RKO (cell line): ENCODE results near the gene WNT7B.

Experiments
- DNase-seq: peaks from one replicate; pipeline ENCODE4 v3.0.0-alpha.2; 2016; ENCODE audit warnings: low spot score

Gene WNT7B

DNA sequence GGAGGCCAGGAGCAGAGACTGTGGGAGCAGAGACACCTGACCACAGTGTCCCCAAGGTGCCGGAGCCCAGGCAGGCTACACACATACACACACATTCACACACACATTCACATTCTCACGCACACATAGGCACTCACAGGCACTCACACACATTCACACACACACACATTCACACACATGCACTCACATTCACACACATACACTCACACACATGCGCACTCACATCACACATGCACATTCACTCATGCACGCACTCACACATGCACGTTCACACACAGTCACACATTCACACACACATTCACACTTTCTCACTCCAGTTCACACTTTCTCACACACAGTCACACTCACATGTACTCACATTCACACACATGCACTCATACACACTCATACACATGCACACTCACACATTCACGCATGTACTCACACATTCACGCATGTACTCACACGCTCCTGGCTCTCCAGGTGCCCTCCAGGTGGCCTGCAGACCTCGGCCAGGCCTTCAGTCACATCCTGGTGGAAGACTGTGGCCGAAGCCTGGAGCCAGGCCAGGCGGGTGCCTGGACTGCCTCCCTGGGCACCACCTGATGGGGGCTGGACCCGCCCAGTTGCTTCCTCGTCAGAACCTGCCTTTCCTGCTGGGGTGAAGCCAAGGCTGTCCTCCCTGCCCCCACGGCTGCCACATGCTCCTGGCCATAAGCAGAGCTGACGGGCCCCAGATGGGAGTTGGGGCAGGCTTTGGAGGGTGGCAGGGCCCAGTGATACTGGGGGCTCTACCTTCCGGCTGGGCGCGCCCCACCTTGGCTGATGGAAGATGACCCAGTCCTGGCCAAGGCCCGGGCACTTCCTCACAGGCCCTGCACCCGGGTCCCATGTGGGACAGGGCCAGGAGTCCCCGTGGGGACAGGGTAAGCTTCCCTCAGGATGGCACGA lies 89.5 kb downstream of the WNT7B start:
- no peak for DNase-seq

DNA sequence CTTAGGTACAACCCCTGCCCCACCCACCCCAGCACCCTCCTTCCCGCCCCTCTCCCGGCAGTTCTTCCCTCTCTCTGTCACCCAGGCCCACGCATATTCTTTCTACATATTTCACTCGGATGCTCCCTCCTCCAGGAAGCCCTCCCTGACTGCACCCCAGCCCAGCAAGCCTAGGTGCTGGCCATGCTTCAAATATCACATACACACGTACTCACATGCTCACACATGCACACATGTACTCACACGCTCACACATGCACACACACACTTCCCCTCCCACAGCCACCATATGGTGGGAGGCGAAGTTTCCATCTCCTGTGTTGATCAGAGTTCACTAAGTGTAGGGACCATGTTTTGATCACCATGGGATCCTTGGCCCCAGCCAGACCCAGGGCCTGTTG lies 90.4 kb downstream of the WNT7B start:
- DNase-seq: no peak

DNA sequence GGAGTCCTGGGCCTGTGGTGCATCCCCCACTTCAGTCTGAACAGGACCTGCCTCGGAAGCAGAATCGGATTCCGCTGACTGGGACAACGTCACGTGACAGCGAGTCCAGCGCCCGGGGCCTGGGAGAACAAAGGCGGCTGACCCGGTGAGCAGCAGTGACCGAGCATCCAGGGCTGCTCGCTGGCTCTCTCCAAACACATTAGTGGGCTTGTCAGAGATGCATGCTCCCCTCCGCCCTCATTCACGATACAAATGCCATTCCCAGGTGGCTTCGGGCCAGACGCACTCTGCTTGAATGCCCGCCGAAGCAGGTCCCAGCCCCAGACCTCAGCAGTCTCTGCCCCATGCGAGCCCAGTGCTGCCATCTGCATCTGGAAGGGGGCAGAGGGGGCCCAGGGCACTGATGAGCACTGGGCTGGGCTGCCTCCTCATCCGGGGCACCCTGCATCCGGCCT lies 91.0 kb downstream of the WNT7B start:
- DNase-seq: no peak

DNA sequence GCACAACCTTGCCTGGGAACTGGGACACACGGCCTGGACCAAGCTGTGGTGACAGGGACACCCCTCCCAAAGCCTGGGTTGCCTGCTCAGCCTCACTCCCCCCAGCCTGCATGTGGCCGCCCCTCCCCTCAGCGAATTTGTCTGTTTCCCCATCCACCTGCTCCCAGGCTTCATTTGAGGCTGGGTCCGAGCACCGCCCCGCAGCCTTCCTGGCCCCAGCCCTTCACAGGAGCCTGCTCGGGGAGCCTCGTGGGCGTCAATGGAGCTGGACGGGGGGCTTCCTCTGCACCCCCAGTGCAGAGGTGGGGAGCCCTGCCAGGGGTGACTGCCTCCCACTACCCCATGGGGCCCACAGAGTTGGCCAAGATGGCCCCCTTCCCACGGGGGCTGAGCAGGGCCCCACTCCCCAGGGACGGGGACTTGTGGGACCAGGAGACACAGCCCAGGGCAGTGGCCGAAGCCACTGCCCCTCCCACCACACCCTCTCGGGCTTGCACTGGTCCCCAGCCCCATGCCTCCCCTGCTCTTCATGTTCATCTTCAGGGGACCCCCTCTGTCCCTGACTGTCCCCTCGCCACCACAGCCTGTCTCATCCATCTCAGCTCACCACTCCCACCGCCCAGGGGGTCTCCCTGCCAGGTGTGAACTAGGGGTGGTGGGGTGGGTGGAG lies 91.7 kb downstream of the WNT7B start:
- no peak for DNase-seq

DNA sequence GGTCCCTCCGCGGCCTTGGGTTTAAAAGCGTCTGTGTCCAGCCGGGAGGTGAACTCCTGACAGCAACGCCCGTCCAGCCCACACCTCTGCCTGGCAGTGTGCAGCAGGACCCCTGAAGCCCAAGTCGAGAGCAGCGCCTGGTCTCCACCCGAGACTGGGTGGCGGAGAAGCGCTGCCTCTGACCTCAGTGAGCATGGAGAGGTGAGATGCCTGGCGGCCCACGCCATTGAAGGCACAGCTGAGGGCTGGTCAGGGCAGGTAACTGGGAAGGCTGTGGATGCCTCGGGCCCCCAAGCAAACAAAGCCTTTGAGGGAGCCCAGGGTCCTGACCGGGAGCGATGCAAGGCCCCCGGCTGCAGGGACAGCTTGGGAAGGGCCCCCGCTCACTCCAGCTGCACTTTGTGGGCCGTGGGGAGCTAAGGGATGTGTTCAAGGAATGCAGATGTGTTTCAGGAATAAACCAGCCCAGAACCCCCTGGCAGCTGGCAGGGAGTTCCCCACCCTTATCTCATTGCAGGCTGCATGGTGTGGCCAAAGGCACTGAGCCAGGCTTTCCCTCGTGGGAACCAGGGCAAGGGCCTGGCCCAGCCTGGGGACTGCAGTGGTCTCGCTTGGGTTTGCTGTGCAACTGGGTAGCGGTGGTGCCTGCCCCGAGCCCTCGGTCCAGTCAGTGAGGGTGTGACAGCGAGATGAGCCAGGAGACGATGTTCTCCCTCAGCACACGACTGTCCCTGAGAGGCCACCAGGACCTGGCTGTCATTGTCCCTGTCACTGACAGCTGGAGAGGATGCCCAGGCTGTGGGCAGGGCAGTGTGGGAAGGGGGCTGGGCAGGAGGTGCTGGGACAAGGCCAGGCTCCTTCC lies 92.5 kb downstream of the WNT7B start:
- DNase-seq: no peak

DNA sequence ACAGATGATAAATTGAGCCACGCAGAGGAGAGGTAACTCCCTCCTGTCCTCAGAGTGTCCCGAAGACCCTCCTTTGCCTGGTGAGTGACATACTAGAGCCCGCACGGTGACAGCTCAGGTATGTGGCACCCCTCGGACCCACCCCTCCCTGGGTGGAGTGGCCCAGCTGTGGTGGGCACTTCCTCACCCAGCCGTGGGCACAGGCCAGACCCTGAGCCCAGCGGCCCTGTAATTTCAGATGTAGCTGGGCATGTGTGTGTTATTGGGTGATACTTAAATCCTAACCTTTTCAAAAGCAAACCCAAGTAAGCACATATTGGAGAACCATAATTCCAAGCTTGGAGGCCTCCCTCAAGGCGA lies 93.2 kb downstream of the WNT7B start:
- no peak for DNase-seq

DNA sequence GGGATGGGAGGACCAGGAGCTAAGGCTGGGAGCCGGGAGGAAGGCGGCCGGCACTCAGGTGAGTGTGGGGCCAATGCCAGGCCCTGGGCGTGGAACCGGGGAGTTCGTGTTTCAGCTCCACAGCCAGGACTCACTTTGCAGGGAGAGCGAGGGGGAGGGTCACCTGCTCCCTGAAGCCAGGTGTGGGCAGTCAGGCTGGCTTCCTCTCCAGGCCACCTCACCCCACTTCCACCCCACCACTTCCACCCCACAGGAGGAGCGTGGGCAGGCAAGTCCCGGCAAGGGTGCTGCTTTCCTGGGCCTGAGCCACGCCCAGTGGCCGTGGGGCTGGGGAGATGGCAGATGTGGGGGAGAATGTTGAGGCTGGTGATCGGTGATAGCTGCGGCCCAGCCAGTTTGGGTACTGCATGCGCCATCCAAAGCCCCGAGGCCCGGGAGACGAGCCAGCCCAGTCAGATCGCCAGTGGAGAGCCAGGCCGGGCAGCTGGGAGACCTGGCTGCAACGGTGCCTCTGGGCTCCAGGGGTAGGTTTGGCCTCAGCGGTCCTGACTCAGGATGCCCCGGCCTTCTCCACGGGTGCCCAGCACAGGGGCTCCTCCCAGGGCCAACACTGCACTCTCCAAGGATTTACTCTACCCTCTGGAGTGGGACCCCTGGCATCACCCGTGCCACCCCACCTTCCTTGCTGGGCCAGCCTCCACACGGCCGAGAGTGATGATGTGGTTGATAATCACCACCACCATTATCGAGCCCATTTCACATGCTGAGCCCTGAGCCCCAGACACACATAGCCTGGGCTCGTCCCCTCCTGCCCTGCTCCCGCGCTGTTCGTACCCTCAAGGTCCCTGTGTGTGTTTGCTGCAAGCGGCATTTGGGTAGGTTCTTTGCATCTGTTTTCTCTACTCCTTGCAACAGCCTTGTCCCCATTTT lies 93.8 kb downstream of the WNT7B start:
- DNase-seq: no peak

DNA sequence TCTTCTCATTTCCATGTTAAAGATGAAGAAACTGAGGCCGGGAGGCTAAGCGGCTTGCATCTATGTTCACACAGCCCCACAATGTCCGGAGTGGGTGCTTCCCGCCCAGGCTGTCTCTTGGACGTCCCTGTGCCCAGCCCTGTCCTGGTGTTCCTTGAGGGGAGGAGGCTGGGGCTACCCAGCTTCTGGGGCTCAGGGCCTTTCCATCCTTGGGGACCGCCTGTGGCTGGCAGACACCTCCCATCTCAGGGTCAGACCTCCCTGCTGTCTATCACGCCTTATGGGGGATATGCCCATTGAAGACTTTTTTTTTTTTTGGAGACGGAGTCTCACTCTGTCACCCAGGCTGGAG lies 95.5 kb downstream of the WNT7B start:
- no peak for DNase-seq

DNA sequence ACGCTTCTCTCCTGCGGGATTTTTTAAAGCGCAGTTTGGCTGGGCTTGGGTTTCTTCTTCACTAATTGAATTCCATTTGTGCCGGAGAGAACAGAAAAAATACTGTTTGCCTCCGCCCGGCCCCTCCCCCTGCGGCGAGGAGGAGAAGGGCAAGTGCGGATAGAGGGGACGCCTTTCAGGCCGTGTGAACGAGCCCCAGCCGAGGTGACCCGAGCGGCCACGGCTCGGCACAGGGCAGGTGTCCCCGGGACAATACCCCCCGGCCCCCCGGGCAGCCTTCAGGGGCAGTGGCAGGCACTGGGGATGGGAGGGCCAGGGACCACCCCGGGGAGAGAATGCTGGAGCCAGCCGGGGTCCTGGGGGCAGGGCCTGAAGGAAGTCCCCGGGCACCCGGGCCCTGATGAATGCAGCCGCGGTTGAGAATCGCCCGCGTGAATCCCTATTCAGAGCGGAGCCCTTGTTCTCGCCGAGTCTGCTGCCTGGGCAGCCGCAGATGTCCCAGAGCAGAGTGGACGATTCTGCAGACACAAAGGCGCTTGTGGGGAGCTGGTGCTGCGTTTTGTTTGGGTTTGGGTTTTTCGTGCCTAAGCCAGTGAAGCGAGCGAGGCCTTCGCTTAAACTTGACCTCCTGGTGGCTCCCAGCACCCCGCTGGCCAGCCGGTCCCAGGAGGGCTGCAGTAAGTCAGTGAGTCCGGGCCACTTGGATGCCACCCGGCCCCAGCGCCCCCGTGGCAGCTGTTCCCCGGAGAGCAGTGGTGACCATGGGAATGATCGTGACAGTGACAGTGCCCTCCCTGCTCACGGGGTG lies 96.0 kb downstream of the WNT7B start:
- DNase-seq: no peak

DNA sequence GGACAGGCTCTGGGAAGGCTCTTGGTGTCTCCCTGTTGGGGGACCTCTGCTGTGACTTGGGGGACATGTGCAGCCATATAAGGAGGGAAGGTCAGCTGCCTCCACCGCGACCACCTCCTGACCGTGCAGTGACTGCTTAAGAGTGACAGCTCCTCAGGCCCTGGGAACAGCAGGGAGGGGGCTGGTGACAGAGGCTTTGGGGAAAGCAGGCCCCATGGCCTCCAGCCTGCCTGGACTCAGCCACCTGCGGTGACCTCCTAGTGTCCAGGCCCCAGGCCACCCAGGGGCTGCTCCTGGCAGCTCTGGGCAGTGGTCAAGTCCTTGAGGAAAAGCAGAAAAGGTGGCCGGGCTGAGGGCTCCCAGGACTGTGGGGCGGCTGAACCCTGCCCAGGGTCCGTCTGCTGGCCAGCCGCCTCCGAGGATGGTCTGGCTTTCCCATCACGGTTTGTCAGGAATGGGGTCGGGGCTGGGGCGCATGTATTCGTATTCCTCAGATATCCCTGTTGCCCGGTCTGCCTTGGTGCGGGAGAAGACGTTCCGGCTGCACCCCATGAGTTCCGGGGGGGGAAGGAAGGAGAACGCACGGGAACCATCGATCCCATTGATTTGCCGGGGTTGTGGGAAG lies 96.8 kb downstream of the WNT7B start:
- DNase-seq: no peak

DNA sequence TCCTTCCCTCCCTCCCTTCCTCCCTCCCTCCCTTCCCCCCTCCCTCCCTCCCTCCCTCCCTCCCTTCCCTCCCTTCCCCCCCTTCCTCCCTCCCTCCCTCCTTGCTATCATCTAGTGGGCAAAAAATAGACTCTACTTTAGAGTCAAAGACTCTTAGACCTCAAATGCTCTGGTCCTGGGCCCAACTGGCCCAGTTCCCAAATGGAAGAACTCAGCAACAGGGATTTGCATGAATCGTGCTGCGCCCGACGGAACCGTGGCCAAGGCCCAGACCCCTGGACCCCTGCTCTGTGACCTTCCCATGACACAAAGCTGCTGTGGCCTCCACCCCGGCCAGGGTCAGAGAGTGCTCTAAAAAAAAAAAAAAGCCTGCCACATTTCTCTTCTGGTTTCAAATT lies 97.4 kb downstream of the WNT7B start:
- DNase-seq: no peak

DNA sequence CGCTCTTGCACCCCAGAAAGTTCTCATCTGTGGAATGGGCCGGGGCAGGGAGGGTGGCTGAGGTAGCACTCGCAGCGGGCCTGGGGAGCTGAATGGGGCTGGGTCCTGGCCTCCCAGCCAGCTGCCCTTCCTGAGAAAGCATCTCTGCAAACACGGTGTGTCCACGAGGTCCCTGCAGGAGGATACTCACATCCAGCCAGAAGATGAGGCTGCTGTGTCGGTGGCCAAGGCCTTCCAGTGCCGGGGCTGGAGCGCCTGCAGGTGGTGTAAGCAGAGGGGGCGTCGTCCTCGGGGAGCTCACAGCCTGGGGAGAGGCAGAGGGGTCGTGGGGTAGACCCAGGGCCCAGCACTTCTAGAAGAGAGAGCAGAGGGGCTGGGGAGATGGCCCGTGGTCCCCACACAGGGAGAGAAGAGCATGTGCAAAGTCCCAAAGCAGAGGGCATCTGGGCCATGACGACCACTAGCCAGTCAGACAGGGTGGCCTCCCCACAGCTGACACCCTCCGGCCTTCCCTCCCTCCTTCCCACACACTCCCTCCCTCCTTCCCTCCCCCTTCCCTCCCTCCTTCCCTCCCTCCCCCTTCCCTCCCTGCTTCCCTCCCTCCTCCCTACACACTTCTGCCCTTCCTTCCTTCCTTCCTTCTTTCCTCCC lies 97.9 kb downstream of the WNT7B start:
- no peak for DNase-seq

DNA sequence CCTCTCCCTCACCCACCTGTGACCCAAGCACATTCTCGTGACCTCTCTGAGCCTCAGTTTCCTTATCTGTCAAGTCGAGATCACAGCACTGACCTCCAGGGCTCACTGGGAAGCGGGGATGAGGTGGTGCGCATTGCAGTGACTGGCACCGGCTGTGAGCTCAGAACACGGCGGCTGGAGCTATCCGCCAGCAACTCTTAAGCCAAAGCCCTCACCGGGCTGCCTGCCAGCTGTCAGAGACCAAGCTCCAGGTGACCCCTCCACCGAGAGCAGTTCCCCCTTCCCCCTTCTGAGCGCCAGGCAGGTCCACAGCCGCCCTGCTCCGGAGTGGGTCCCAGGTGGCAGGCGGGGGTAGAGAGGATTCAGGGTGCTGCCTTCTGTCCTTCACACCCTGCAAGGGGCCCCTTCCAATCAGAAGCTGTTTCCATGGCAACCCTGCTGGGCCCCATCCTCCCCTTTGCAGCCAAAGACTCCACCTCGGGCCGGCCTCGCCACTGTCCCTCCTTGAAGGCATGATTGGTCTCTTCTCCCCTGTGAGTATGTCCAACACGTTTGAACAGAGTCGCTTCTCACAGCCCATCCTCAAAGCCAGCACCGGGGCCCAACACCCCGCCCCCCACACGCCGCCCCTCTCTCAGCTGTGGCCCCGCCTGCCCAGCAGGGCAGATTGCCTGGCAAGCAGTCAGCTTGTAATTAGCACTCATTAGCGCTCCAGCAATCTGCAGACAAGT lies 98.7 kb downstream of the WNT7B start:
- DNase-seq: peak; percentile 5

DNA sequence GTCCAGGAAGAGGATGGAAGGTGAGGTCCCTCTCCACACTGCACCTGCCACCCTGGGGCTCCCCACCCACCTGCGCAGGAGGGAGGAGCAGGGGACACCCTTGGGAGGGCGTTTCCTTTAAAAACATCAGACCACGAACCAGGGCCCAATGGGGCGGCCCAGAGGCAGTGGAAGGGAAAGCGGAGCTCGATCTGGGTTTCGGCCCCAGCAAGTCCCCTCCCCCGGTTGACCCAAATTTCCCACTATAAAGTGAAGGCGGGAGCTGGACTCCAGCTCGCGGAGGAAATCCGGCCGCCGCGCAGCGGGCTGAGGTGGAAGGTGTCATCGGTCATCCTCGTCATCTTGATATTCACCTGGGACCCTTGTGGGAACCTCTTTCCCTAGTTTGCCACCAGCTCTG lies 99.3 kb downstream of the WNT7B start:
- DNase-seq: no peak

DNA sequence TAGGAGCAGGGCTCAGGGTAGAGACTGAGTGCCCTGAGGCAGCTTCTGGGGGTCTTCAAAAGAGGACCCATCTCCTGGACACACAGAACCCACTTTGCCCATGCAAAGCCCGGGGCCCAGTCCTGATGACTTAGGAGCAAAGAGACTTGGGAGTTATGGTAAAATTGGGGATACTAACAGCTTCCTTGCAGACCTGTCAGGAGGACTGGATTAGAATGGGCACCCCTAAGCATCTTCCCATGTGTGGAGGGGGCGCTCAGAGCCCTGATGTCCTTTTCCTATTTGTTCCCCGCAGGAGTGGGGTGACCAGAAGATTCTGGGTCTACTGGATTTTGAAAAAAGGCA lies 100.0 kb downstream of the WNT7B start:
- DNase-seq: no peak

DNA sequence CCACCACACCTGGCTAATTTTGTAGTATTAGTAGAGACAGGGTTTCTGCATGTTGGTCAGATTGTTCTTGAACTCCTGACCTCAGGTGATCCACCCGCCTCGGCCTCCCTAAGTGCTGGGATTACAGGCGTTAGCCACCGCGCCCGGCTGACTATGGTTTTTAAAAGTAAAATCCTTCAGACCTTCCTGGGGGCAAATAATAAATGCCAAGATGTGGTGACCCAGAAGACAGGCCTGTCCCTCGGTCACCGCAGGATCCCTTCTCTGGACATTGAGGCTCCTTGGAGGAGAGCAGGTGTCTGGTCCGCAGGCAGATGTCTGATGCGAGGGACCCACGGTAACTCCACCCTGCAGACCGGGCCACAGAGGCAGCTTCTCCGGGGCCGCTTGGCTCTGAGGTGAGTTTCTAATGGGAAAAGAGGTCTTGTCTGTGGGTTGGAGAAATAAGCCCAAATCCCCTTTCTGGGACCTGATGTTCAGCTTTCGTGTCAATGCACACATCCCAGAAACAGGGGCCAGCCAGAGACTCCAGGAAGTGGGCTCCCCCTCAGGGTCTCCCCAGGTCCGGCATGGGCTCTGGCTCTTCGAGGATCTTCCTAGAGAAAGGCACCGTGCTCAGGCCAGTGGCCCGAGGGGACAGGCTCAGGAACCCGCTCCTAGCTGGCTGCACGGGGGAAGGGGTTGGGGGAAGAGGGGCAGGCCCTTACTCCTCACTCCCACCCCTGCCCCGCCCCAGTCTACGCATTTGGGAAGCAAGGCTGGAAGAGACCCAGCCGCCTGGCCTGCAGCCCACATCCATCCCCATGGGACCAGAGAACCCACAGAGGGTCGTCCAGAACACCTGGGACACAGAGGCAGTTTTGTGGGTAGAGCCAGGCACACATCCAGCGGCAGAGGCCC lies 100.6 kb downstream of the WNT7B start:
- no peak for DNase-seq

DNA sequence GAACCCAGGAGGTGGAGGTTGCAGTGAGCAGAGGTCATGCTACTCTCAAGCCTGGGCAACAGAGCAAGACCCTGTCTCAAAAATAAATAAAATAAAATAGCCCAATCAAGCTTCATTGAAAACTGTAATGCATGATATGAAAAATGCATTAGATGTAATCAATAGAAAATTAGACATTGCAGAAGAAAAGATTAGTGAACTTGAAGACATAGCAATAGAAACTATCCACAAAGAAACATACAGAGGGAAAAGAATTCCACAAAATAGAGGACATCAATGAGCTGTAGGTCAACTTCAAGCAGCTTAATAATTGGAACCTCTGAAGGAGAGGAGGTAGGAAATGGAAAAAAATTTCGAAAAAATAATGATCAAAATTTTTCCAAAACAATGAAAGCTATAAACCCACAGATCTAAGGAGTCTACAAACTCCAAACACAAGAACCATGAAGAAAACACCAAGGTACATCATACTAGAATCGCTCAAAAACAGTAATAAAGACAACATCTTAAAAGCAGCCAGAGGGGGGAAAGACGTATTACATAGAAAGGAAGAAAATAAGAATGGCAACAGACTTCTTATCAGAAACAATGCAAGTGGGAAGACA lies 104.2 kb downstream of the WNT7B start:
- DNase-seq: no peak

DNA sequence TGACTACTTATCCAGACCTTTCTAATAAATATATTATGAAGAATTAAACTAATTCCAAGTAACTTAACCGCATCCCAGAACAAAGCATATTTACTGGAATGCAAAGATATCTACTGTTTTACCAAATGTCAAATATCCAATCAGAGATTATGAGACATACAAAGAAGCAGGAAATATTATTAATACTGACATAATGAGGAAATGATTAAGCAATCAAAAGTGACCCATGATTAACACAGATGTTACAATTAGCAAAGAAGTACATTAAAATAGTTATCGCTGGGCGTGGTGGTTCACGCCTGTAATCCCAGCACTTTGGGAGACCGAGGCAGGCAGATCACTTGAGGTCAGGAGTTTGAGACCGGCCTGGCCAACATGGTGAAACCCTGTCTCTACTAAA lies 105.2 kb downstream of the WNT7B start:
- no peak for DNase-seq
